Progenitor cell of endocrine pancreas (in vitro differentiated cells): ENCODE results near the gene NUP210. TPM values are rescaled to one million over a fixed set of nuclear protein-coding genes. Genes with fewer than 3 reads are reported as not detected.

Experiments used
- DNase-seq: peaks from one replicate; pipeline ENCODE4 v3.0.0; 2021; ENCODE audit warnings: low spot score; ENCODE audit not compliant: unreplicated experiment
- H3K27ac Mint-ChIP-seq: 2 replicates; pipeline ENCODE4 v1.8.0; 2021; ENCODE audit warnings: mild to moderate bottlenecking, moderate library complexity, mixed read lengths
- H3K27me3 Mint-ChIP-seq: 2 replicates; pipeline ENCODE4 v1.8.0; 2021; ENCODE audit warnings: mixed read lengths
- H3K36me3 Mint-ChIP-seq: 2 replicates; pipeline ENCODE4 v1.8.0; 2022; ENCODE audit warnings: mixed read lengths; ENCODE audit not compliant: insufficient read depth
- H3K4me1 Mint-ChIP-seq: 2 replicates; pipeline ENCODE4 v1.8.0; 2021; ENCODE audit warnings: low read depth, mixed read lengths
- H3K4me3 Mint-ChIP-seq: 2 replicates; pipeline ENCODE4 v1.8.0; 2021; ENCODE audit warnings: low read depth, mild to moderate bottlenecking, moderate library complexity, mixed read lengths
- H3K9me3 Mint-ChIP-seq: 2 replicates; pipeline ENCODE4 v1.8.0; 2021; ENCODE audit warnings: low read depth, mixed read lengths
- total RNA-seq: library from RNA; stranded (reverse); gene quantifications from 2 replicates; pipeline ENCODE4 v1.2.1, GENCODE V29; 2021
- TF ChIP-seq, protein P1 (sequence below): fragments of 200-600 bp; sonication (generic); IDR thresholded peaks from one replicate; pipeline ENCODE4 v1.5.0; 2021; ENCODE audit warnings: antibody characterized with exemption, mild to moderate bottlenecking; ENCODE audit not compliant: unreplicated experiment

NUP210 gene
- total RNA-seq, 1 donor from 2014 or later = 78.2 TPM

GRCh38 chr3:13308380-13308801 lies 111.7 kb downstream of the NUP210 start:
- Mint-ChIP-seq H3K9me3 (no peaks in the 10 kb centered on the region), H3K27ac (no peak overlapping the region)

DNA sequence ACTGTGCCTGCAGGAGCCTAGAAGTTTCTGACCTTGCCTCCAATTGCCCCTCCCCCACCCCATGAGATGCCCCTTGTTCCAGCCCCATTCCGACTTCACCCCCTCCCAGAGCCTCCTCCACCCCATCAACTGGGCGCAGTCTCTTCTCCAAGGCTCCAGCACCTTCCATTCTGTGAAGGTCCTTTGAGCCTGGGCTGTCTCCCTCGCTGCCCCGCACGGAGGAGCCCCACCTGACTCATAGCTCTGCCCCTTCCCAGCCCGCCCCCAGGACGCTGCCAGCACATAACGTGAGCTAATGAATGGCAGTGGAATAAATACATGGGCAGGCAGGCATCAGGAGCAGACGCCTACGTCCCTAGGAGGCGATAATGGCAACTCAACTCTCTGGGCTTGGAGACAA lies 113.1 kb downstream of the NUP210 start:
- no peak overlapping the region for H3K27ac Mint-ChIP-seq
- no peak overlapping the region for H3K4me3 Mint-ChIP-seq
- no peaks in the 10 kb centered on the region for H3K36me3 Mint-ChIP-seq
- DNase-seq = no peak
- no peaks in the 10 kb centered on the region for H3K27me3 Mint-ChIP-seq
- no peaks in the 10 kb centered on the region for H3K9me3 Mint-ChIP-seq
- TF ChIP-seq, protein P1, sequence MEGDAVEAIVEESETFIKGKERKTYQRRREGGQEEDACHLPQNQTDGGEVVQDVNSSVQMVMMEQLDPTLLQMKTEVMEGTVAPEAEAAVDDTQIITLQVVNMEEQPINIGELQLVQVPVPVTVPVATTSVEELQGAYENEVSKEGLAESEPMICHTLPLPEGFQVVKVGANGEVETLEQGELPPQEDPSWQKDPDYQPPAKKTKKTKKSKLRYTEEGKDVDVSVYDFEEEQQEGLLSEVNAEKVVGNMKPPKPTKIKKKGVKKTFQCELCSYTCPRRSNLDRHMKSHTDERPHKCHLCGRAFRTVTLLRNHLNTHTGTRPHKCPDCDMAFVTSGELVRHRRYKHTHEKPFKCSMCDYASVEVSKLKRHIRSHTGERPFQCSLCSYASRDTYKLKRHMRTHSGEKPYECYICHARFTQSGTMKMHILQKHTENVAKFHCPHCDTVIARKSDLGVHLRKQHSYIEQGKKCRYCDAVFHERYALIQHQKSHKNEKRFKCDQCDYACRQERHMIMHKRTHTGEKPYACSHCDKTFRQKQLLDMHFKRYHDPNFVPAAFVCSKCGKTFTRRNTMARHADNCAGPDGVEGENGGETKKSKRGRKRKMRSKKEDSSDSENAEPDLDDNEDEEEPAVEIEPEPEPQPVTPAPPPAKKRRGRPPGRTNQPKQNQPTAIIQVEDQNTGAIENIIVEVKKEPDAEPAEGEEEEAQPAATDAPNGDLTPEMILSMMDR = no peak
- peaks cover 13% of the 10 kb centered on the region for H3K4me1 Mint-ChIP-seq

More at GRCh38 chr3:13308380-13308801, 111.7 kb downstream of the NUP210 start:
- TF ChIP-seq, protein P1 = peak; percentile 50
- H3K4me1 Mint-ChIP-seq = peaks cover 10% of the 10 kb centered on the region
- no peaks in the 10 kb centered on the region for H3K27me3 Mint-ChIP-seq
- no peaks in the 10 kb centered on the region for H3K36me3 Mint-ChIP-seq
- no peak overlapping the region for H3K4me3 Mint-ChIP-seq
- DNase-seq = no peak

DNA sequence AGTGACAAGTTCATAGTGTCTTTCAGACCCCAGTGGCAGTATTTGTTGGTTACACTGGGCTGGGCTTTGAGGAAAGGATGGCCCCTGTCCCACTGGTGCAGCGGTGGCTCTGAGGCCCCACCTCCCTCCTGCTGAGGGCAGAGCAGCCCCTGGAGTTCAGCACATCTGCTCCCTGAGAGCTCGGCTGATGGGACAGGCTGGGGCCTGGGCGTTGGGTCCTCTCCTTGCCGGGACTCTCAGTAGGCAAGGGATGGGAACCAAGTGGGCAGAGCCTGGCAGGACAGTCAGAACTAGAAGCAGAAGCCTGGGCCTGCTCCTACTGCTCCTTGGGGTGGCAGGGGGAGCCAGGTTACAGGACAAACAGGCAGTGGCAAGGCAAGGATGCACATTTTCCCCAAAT lies 114.5 kb downstream of the NUP210 start:
- H3K27me3 Mint-ChIP-seq = no peaks in the 10 kb centered on the region
- H3K4me1 Mint-ChIP-seq = peaks cover 17% of the 10 kb centered on the region
- H3K27ac Mint-ChIP-seq = no peak overlapping the region
- no peaks in the 10 kb centered on the region for H3K36me3 Mint-ChIP-seq
- H3K4me3 Mint-ChIP-seq = no peak overlapping the region
- no peak for DNase-seq
- no peaks in the 10 kb centered on the region for H3K9me3 Mint-ChIP-seq
- TF ChIP-seq, protein P1 = no peak

- Mint-ChIP-seq H3K36me3 (no peaks in the 10 kb centered on the region), H3K9me3 (no peaks in the 10 kb centered on the region), H3K4me1 (peaks cover 14% of the 10 kb centered on the region), H3K27me3 (no peaks in the 10 kb centered on the region), H3K27ac (peak overlapping the region; percentile 21), H3K4me3 (no peak overlapping the region)
- TF ChIP-seq, protein P1 = no peak
- no peak for DNase-seq
Observed at GRCh38 chr3:13303410-13303809, 116.7 kb downstream of the NUP210 start.

DNA sequence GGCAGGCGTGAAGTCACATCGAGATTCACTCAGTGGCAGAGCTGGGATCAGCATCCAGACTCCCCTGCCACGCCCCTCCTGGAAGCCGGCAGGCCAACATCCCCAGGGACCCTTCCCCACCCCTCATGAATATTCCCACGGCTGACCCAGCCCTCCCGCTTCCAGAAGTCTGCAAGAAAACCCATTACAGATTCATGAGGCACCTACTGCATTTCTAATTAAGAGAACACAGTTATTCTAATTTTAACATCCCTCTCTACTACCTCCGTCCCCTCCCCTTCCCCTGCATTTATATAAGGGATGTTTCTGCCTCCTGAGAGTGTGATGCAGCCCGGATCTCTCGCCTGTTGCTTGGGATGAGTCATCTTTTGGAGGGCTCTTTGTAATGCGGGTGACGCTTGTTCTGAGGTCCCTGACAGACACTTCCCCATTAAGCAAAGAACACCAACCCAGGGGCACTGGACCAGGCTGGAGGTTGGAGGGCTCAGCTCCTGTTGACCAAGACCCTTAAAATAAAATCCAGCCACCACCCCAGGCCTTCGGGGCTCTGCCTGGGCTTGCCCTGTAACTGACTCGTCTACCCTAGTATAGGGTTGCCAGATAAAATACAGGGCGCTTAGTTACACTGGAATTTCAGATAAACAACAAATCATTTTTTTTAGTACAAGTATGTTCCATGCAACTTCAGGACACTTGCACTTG lies 118.7 kb downstream of the NUP210 start:
- Mint-ChIP-seq H3K9me3 (no peaks in the 10 kb centered on the region), H3K36me3 (no peaks in the 10 kb centered on the region), H3K4me3 (no peak overlapping the region), H3K27me3 (peaks cover 1% of the 10 kb centered on the region), H3K27ac (no peak overlapping the region), H3K4me1 (peaks cover 21% of the 10 kb centered on the region)
- TF ChIP-seq, protein P1 = no peak
- DNase-seq = no peak
